Lower leg skin (tissue), 4 donors: ENCODE data around the gene CS. TPM values are rescaled to one million over a fixed set of nuclear protein-coding genes. Genes with fewer than 3 reads are reported as not detected.

Experiments
- DNase-seq, 2 donors: peaks; one replicate each; pipeline ENCODE4 v3.0.0-alpha.2; 2019; ENCODE audit warnings: low spot score in 2 of 2
- H3K4me3 ChIP-seq: fragments of 200-600 bp; sonication (generic); 2 replicates; pipeline ENCODE4 v1.5.1; 2017; ENCODE audit warnings: mild to moderate bottlenecking, low read depth; ENCODE audit not compliant: poor library complexity, severe bottlenecking
- POLR2A ChIP-seq, 2 donors: fragments of 450-650 bp; IDR thresholded peaks; one replicate each; pipeline ENCODE4 v1.6.1; 2016 to 2017; ENCODE audit warnings: antibody characterized with exemption in 2 of 2, mild to moderate bottlenecking in 1 of 2, moderate library complexity in 1 of 2
- WGBS, 2 donors: methylation state at CpG; one replicate each; pipeline ENCODE4 v1.1.5; 2018; 5-methylcytosine and 5-hydroxymethylcytosine counted together
- intact Hi-C: fragments of 100-400 bp; cut with DNase I; formaldehyde crosslinking; loops from one replicate; pipeline ENCODE4 v1.15.0; 2023; ENCODE audit warnings: low total_unique reads
- total RNA-seq, 4 donors: library from RNA; depleted of rRNA; stranded (reverse); fragments of >200 nt; gene quantifications; one replicate each; pipeline ENCODE4 v1.1.0, GENCODE V29; 2016
- TF ChIP-seq, protein P1 (sequence below), 3 donors: fragments of 450-650 bp; IDR thresholded peaks; one replicate each; pipeline ENCODE4 v1.5.1; 2016; ENCODE audit warnings: antibody characterized with exemption in 3 of 3, mild to moderate bottlenecking in 3 of 3, moderate library complexity in 2 of 3

The CS gene
- total RNA-seq, 4 donors from 2014 or later = 118 to 156 (median 150) TPM

DNA sequence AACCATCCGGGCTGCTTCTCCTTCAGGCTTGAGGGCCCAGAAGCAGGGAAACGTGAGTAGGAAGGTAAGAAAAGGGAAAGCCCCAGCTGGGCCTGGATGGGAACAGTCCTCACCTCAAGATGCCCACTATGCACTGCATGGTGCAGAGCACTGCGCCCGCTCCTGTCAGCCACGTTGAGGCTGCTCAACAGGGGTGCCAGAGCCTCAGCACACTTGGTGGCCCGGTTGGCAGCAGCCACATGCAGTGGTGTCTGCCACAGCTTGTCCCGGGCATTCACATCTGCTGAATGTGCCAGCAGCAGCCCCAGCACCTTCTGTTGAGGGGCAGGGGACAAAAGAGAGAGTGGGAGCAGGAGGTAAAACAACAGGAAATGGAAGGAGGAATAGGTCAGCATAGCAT lies 44.5 kb downstream of the CS start:
- intact Hi-C loops = no loop called here
- no peak for TF ChIP-seq POLR2A (IDR thresholded peaks at IDR 0.05)
- TF ChIP-seq, protein P1, sequence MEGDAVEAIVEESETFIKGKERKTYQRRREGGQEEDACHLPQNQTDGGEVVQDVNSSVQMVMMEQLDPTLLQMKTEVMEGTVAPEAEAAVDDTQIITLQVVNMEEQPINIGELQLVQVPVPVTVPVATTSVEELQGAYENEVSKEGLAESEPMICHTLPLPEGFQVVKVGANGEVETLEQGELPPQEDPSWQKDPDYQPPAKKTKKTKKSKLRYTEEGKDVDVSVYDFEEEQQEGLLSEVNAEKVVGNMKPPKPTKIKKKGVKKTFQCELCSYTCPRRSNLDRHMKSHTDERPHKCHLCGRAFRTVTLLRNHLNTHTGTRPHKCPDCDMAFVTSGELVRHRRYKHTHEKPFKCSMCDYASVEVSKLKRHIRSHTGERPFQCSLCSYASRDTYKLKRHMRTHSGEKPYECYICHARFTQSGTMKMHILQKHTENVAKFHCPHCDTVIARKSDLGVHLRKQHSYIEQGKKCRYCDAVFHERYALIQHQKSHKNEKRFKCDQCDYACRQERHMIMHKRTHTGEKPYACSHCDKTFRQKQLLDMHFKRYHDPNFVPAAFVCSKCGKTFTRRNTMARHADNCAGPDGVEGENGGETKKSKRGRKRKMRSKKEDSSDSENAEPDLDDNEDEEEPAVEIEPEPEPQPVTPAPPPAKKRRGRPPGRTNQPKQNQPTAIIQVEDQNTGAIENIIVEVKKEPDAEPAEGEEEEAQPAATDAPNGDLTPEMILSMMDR (IDR thresholded peaks at IDR 0.05) = no peak
- WGBS, 2 donors = 72 to 76% methylated on average over 7 of the region's 7 CpGs
- DNase-seq = no peak
- H3K4me3 ChIP-seq = no peak overlapping the region

DNA sequence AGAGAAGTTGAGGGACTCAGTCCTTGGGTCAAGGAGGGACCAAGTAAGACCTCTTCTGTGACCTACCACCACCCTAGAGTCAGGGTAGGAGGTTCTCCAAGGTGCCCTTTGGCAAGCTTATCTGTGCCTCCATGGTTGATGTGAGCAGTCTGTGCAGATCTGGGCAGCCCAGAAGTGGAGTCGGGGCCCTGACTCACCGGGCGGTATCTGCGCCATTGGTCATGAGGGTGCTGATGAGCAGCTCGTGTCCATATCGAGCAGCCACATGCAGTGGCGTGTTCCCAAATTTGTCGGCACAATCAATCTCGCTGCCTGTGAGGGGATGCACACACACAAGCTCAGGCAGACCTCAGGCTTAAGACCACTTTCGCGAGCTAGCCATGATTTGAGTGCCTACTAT lies 47.0 kb downstream of the CS start:
- 95 to 96% methylated on average over 11 of the region's 11 CpGs for WGBS, 2 donors
- H3K4me3 ChIP-seq = no peak overlapping the region
- no peak for TF ChIP-seq POLR2A (IDR thresholded peaks at IDR 0.05)
- TF ChIP-seq, protein P1 (IDR thresholded peaks at IDR 0.05) = no peak
- DNase-seq = no peak
- intact Hi-C loops = no loop called here

DNA sequence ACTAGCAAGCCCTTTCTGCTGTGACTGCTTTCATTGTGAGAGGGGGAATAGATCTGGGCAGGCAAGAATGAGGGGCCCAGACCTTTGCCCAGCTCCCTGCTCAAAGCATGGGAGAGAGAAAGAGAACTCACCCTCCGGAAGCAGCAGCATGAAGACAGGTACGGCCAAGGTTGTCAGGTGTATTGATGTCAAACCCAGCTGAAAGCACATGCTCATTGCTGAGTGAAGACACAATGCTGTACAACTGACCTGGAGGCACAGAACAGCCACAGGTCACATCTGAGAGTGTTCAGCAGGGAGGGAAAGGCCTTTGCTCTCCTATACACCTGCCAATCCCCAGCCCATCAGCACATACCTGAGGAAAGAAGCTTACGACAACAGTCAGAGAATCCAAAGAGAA lies 47.5 kb downstream of the CS start:
- H3K4me3 ChIP-seq = no peak overlapping the region
- intact Hi-C loops = no loop called here
- DNase-seq = no peak
- no peak for TF ChIP-seq POLR2A (IDR thresholded peaks at IDR 0.05)
- TF ChIP-seq, protein P1 (IDR thresholded peaks at IDR 0.05) = no peak
- WGBS, 2 donors = 93% methylated on average over 3 of the region's 3 CpGs

DNA sequence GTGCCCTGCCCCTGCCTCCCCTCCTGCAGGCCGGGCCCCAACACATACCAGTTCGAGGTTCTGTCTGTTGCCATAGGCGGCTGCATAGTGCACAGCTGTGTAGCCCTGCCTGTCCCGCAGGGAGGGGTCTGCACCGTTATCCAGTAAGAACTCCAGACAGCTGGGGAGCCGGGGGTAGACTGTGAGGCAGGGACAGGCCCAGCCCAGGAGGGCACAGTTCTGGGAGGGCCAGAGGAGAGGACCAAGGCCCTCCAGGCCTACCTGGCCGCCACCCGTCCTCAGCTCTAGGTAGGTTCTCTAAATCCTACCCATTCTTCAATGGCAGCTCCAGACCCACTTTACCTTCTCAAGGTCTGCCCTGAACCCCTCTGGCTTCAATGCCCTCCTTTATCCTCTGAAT lies 51.4 kb downstream of the CS start:
- TF ChIP-seq POLR2A (IDR thresholded peaks at IDR 0.05) = no peak
- TF ChIP-seq, protein P1 (IDR thresholded peaks at IDR 0.05) = no peak

DNA sequence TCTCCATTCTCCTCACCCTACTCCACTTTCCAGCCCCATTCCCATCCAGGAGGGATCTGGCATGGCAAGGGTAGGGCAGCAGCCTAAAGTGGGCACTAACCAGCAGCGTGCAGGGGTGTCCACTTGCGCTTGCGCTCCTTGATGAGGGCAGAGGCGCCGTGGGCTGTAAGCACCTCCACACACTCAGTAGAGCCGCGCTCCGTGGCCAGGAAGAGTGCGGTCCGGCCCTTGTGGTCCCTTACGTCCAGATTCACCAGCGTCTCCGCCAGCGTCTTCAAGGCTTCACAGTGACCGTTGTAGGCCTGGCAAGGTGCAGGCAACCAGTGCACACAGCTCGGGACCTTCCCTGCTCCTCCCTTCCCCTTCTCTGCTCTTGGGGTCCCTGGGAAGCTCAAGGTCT lies 52.2 kb downstream of the CS start:
- TF ChIP-seq, protein P1 (IDR thresholded peaks at IDR 0.05) = no peak
- no peak for TF ChIP-seq POLR2A (IDR thresholded peaks at IDR 0.05)
- WGBS, 2 donors = 90 to 95% methylated on average over 16 of the region's 16 CpGs
- intact Hi-C loops = no loop called here

More for the DNA sequence above, 51.4 kb downstream of the CS start:
- WGBS, 2 donors = 91 to 92% methylated on average over 8 of the region's 8 CpGs
- no peak overlapping the region for H3K4me3 ChIP-seq
- intact Hi-C loops = no loop called here
- no peak for DNase-seq

DNA sequence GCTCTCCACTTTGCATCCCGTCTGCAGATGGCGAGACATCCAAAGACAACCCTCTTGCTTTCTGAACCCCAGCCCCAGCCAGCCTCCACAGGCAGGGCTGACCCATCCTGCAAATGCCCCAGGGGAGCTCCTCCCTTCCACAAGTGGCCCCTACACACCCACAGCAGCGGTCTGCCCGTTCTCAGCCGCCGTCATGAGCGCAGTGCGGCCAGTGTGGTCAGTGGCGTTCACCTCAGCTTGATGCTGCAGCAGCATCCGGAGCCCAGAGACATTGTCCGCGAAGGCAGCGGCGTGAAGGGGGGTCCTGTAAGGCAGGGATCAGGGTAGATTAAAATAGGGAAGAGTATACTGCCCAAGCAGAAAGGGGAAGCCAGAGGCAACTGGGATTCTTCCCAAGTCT lies 55.6 kb downstream of the CS start:
- DNase-seq = no peak
- TF ChIP-seq POLR2A (IDR thresholded peaks at IDR 0.05) = no peak
- TF ChIP-seq, protein P1 (IDR thresholded peaks at IDR 0.05) = no peak
- intact Hi-C loops = no loop called here
- H3K4me3 ChIP-seq = no peak overlapping the region
- WGBS, 2 donors = 90 to 96% methylated on average over 14 of the region's 14 CpGs

More for the DNA sequence above, 52.2 kb downstream of the CS start:
- no peak for DNase-seq
- no peak overlapping the region for H3K4me3 ChIP-seq
